Astrocyte of the spinal cord (primary cell): Measurements from ENCODE around the gene SMIM36.
A peak's percentile ranks its signal among the peaks of the same experiment; 100 is the strongest.

ENCODE experiments used
- DNase-seq: peaks from one replicate; pipeline ENCODE4 v3.0.0; 2011; ENCODE audit warnings: low read depth, low spot score
- H3K4me3 ChIP-seq: 2 replicates; pipeline ENCODE4 v1.5.1; 2011; ENCODE audit warnings: low read depth, mild to moderate bottlenecking, low read length, moderate library complexity
- in situ Hi-C: cut with HindIII; loops from 2 replicates; pipeline ENCODE4 v1.10.0; 2017; ENCODE audit warnings: low sequenced_read_pairs
- TF ChIP-seq, protein P1 (sequence below): IDR thresholded peaks from 2 replicates; pipeline ENCODE4 v1.5.1; 2012; ENCODE audit warnings: low read depth, mild to moderate bottlenecking, low read length, inconsistent platforms

Gene SMIM36

GRCh38 chr17:55421179-55421934 is 89.9 kb downstream of the SMIM36 start, which contains the start of gene MMD:
TSS of gene MMD (minus strand) at chr17:55421835. CDS start at chr17:55421695, 140 bp downstream.
- TF ChIP-seq, protein P1, sequence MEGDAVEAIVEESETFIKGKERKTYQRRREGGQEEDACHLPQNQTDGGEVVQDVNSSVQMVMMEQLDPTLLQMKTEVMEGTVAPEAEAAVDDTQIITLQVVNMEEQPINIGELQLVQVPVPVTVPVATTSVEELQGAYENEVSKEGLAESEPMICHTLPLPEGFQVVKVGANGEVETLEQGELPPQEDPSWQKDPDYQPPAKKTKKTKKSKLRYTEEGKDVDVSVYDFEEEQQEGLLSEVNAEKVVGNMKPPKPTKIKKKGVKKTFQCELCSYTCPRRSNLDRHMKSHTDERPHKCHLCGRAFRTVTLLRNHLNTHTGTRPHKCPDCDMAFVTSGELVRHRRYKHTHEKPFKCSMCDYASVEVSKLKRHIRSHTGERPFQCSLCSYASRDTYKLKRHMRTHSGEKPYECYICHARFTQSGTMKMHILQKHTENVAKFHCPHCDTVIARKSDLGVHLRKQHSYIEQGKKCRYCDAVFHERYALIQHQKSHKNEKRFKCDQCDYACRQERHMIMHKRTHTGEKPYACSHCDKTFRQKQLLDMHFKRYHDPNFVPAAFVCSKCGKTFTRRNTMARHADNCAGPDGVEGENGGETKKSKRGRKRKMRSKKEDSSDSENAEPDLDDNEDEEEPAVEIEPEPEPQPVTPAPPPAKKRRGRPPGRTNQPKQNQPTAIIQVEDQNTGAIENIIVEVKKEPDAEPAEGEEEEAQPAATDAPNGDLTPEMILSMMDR = no peak
- DNase-seq = no peak
- peak within 1 kb of the TSS; percentile 85 for H3K4me3 ChIP-seq
- in situ Hi-C loops = no loop called here

DNA sequence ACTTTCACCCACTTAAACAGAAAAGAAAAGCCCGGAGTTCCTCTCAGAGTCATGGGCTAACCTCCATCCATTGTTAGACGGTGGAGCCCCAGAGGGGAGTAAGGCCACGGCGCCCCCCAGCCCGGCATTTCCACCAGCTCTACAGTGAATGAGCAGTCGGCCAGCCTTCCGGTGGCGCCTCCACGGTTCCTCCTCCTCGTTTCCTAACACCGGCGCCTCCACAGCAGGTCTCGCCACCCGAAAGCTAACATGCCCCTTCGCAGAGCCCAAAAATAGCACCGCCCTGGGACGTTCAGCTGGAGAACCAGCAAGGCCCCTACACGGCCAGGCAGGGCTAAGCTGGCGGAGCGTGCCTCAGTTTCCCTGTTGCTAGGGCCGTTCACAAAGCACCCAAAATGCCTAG is 90.5 kb downstream of the SMIM36 start:
- TF ChIP-seq, protein P1 = no peak
- peak overlapping the region; percentile 85 for H3K4me3 ChIP-seq
- no peak for DNase-seq

GRCh38 chr17:55420067-55420775 is 91.0 kb downstream of the SMIM36 start:
- peak overlapping the region; percentile 85 for H3K4me3 ChIP-seq
- DNase-seq = no peak
- TF ChIP-seq, protein P1 = no peak
- in situ Hi-C loops = no loop called here

More for the DNA sequence above, 90.5 kb downstream of the SMIM36 start:
- in situ Hi-C loops = no loop called here

GRCh38 chr17:55418369-55419268 is 92.6 kb downstream of the SMIM36 start:
- in situ Hi-C loops = no loop called here
- DNase-seq = no peak
- no peak overlapping the region for H3K4me3 ChIP-seq
- TF ChIP-seq, protein P1 = no peak

DNA sequence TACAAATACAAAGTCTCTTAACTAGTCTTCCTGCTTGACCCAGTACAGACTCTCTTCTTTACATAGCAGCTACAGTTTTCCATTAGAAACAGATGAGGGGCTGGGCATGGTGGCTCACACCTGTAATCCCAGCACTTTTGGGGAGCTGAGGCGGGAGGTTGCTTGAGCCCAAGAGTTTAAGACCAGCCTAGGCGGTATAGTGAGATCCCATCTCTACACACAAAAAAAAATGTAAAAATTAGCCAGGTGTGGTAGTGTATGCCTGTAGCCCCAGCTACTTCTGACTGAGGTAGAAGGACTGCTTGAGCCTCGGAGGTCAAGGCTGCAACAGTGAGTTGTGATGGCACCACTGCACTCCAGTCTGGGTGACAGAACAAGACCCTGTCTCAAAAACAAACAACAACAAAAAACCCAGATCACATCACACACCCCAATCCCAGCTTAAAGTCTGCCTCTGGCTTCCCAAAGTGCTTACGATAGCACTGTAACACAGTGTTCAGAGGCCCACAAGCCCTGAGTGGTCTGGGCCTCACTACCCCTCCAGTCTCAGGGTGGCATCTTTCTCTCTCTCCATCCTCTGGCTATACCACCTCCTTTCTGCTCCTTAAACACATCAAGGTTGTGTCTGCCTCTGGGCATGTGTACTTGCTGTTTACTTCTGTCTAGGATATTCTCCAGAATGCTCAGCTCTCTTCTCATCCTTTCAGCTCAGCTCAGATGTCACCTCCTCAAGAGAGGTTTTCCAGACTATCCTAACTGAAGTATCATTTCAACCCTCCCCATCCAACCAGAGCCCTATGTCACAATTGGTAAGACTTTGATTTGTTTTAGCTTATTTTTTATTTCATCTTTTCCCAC is 93.6 kb downstream of the SMIM36 start:
- H3K4me3 ChIP-seq = no peak overlapping the region
- DNase-seq = no peak
- TF ChIP-seq, protein P1 = no peak
- in situ Hi-C loops = no loop called here
